Activated naive CD4-positive, alpha-beta T cell treated with anti-CD3 and anti-CD28 coated beads, Interleukin-2, amount 50 U/mL, for 24 hours (primary cell): ENCODE results near the gene HCRTR1.
"Not testable (repeated sequence)": the region's sequence is repeated elsewhere in the genome, so short reads cannot be mapped to it uniquely, and the experiment has no call there.

Experiments used
- H3K27ac Mint-ChIP-seq: one replicate; pipeline ENCODE4 v1.8.0; 2021; ENCODE audit warnings: mild to moderate bottlenecking, mixed read lengths
- H3K27me3 Mint-ChIP-seq: one replicate; pipeline ENCODE4 v1.8.0; 2021; ENCODE audit warnings: mixed read lengths
- H3K36me3 Mint-ChIP-seq: one replicate; pipeline ENCODE4 v1.8.0; 2021; ENCODE audit warnings: mixed read lengths
- H3K4me1 Mint-ChIP-seq: one replicate; pipeline ENCODE4 v1.8.0; 2021; ENCODE audit warnings: mixed read lengths
- H3K4me3 Mint-ChIP-seq: one replicate; pipeline ENCODE4 v1.8.0; 2021; ENCODE audit warnings: mild to moderate bottlenecking, mixed read lengths
- H3K9me3 Mint-ChIP-seq: one replicate; pipeline ENCODE4 v1.8.0; 2021; ENCODE audit warnings: mixed read lengths

Gene HCRTR1

GRCh38 chr1:31577515-31578192 lies 39.8 kb upstream of the HCRTR1 start:
- Mint-ChIP-seq H3K36me3 (no peaks in the 10 kb centered on the region), H3K9me3 (no peaks in the 10 kb centered on the region), H3K27me3 (peaks cover 9% of the 10 kb centered on the region), H3K27ac (peak overlapping the region; percentile 41), H3K4me1 (no peaks in the 10 kb centered on the region), H3K4me3 (no peak overlapping the region)

DNA sequence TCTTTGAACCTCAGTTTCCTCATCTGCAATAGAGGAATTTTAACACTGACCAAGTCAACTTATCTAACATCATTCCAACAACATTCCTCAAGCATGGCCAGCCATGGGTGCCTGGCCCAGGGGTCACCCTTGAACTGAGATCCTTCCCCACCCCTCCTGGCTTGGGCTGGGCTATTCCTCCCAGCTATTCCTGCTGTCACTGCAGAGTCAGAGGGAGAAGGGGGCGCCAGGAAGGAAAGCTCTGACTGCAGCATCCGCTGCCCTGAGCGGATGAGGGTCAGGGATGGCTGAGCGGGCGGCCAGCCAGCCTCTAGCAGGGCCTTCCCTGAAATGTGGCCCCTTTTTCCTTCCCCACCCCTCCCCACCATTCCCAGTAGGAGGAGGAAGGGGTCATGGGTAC lies 38.1 kb upstream of the HCRTR1 start:
- Mint-ChIP-seq H3K36me3 (no peaks in the 10 kb centered on the region), H3K27ac (no peak overlapping the region), H3K27me3 (peaks cover 5% of the 10 kb centered on the region), H3K4me1 (no peaks in the 10 kb centered on the region), H3K4me3 (no peak overlapping the region), H3K9me3 (no peaks in the 10 kb centered on the region)

GRCh38 chr1:31580513-31580870 lies 37.0 kb upstream of the HCRTR1 start:
- H3K36me3 Mint-ChIP-seq: no peaks in the 10 kb centered on the region
- no peak overlapping the region for H3K4me3 Mint-ChIP-seq
- no peaks in the 10 kb centered on the region for H3K9me3 Mint-ChIP-seq
- H3K27me3 Mint-ChIP-seq: peaks cover 5% of the 10 kb centered on the region
- no peak overlapping the region for H3K27ac Mint-ChIP-seq
- H3K4me1 Mint-ChIP-seq: no peaks in the 10 kb centered on the region

DNA sequence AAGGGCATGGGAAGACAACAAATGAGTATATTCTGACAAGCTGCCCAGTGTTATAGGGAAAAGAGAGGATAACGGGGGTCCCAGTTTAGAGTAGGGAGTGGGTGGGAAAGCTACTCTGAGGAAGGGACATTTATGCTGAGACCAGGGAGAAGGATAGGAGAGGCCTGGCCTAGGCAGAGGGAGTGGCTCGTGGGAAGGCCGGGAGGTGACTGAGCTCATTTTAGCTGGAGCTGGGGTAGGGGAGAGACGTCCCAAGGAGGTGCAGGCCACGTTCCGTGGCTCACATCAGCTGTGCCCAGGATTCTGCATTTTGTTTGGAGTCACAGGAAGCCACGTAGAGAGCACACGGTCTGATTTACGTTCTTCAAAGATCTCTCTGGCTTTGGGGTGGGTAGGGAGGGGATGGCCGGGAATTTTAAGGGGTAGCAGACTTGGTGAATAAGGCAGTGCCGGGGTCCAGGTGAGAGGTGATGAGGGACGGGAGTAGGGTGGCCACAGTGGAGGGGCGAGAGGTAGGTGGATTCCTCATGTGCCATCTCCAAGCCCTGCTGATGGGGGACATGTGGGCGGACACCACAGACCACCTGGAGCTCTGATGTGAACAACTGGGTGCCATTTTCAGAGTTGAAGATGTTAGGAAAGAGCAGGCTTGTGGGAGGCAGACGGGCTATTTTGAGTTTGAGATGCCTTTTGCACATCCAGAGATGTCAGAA lies 36.4 kb upstream of the HCRTR1 start:
- Mint-ChIP-seq H3K4me1 (no peaks in the 10 kb centered on the region), H3K4me3 (no peak overlapping the region), H3K27ac (peak overlapping the region; percentile 73), H3K27me3 (peaks cover 5% of the 10 kb centered on the region), H3K36me3 (no peaks in the 10 kb centered on the region), H3K9me3 (no peaks in the 10 kb centered on the region)

GRCh38 chr1:31581821-31582810 lies 35.4 kb upstream of the HCRTR1 start:
- H3K9me3 Mint-ChIP-seq: no peaks in the 10 kb centered on the region
- no peaks in the 10 kb centered on the region for H3K36me3 Mint-ChIP-seq
- no peak overlapping the region for H3K4me3 Mint-ChIP-seq
- peaks cover 4% of the 10 kb centered on the region for H3K27me3 Mint-ChIP-seq
- H3K4me1 Mint-ChIP-seq: no peaks in the 10 kb centered on the region
- H3K27ac Mint-ChIP-seq: no peak overlapping the region

DNA sequence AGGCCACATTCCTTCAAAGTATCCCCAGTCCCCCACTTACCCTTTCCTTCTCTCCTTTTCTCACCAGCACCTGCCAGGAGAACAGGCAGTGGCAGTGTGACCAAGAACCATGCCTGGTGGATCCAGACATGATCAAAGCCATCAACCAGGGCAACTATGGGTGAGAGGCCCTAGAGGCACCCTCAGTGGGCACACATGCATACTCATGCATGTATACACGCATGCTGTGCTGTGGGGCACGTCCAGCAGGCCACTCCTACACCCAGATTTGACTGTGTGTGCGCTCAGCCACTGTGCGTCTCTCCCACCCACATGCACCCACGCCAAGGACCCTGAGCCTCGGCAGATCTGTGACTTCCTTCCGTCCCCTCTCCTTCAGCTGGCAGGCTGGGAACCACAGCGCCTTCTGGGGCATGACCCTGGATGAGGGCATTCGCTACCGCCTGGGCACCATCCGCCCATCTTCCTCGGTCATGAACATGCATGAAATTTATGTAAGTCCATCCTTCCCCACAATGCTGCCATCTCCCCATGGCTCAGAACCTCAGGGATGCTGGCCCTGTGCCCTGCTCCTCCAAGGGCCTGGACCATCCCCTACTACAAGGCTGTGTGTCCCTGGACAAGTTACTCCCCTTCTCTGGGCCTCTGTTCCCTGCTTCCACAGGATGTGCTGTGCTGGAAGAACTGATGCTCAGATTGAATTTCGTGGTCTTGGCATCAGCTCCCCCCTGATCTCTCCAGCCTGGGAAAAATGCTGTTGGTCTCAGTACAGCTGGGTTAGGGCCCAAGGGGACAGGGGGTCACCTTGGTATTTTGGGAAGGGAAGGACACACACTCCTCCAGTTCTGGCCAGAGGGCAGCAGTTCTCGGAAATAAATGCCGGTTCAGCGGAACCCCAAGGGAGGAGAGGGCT lies 34.2 kb upstream of the HCRTR1 start:
- H3K27me3 Mint-ChIP-seq: peaks cover 8% of the 10 kb centered on the region
- no peak overlapping the region for H3K4me3 Mint-ChIP-seq
- H3K4me1 Mint-ChIP-seq: no peaks in the 10 kb centered on the region
- H3K36me3 Mint-ChIP-seq: no peaks in the 10 kb centered on the region
- H3K27ac Mint-ChIP-seq: no peak overlapping the region
- no peaks in the 10 kb centered on the region for H3K9me3 Mint-ChIP-seq

DNA sequence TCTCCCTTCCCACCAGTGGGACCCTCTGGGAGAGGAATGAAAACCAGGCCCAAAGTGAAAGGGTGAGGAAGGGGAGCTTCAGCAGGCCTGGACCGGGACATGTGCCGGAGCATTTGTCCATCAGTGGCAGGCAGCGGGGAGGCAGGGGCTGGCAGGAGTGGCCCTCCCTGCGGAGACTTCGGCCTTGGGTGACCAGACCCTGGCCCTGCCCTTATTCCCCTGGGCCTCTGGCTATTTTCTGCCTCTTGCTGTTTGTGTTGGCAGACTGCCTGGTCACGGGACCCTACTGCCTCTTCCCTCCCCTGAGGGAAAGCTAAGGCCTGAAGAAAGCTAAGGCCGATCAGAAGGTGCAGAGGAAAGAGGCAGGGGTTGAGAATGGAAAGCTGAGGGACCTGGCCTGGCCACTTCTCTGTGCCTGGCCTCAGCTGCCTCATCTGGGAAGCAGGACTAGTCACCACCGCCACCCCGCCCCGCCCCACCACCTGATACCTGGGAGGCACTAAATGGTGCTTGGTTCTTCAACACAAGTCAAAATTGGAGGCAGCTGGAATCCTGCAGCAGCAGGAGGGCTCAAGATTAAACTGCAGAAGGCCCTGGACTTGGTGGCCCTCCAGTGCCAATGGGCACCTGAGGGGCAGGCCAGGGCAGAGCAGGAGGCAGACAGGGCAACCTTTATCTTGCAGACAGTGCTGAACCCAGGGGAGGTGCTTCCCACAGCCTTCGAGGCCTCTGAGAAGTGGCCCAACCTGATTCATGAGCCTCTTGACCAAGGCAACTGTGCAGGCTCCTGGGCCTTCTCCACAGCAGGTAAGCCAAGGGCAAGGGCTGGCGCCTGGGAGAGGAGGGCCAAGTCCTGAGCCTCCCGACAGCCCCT lies 33.3 kb upstream of the HCRTR1 start:
- H3K27me3 Mint-ChIP-seq: peaks cover 10% of the 10 kb centered on the region
- H3K4me1 Mint-ChIP-seq: no peaks in the 10 kb centered on the region
- H3K27ac Mint-ChIP-seq: no peak overlapping the region
- no peaks in the 10 kb centered on the region for H3K9me3 Mint-ChIP-seq
- H3K36me3 Mint-ChIP-seq: no peaks in the 10 kb centered on the region
- no peak overlapping the region for H3K4me3 Mint-ChIP-seq

DNA sequence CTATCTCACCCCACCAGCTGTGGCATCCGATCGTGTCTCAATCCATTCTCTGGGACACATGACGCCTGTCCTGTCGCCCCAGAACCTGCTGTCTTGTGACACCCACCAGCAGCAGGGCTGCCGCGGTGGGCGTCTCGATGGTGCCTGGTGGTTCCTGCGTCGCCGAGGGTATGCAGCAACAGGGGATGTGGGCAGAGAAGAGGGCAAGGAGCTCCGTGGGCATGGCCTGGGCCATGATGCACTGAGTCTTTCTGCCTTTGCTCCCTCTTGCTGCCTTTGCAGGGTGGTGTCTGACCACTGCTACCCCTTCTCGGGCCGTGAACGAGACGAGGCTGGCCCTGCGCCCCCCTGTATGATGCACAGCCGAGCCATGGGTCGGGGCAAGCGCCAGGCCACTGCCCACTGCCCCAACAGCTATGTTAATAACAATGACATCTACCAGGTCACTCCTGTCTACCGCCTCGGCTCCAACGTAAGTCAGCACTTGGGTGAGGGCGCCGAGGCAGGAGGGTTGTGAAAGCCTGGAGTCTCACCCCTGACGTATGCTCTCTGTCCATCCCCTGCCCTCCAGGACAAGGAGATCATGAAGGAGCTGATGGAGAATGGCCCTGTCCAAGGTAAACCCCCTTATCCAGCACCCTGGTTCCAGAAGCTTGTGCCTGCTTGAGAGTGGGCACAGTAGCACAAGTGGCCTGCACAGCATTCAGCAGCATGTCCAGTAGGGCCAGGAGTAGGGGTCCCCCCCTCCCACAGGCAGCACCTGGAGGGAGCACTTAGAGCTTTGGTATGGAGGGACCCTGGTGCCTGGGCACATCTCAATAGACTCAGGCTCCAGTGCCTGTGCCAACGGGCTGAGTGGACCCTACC lies 32.4 kb upstream of the HCRTR1 start:
- H3K4me3 Mint-ChIP-seq: no peak overlapping the region
- H3K36me3 Mint-ChIP-seq: no peaks in the 10 kb centered on the region
- H3K9me3 Mint-ChIP-seq: no peaks in the 10 kb centered on the region
- no peaks in the 10 kb centered on the region for H3K4me1 Mint-ChIP-seq
- H3K27ac Mint-ChIP-seq: no peak overlapping the region
- peaks cover 13% of the 10 kb centered on the region for H3K27me3 Mint-ChIP-seq

GRCh38 chr1:31585736-31586365 lies 31.6 kb upstream of the HCRTR1 start:
- Mint-ChIP-seq H3K27me3 (peaks cover 13% of the 10 kb centered on the region), H3K4me3 (no peak overlapping the region), H3K27ac (no peak overlapping the region), H3K9me3 (no peaks in the 10 kb centered on the region), H3K4me1 (no peaks in the 10 kb centered on the region), H3K36me3 (no peaks in the 10 kb centered on the region)

DNA sequence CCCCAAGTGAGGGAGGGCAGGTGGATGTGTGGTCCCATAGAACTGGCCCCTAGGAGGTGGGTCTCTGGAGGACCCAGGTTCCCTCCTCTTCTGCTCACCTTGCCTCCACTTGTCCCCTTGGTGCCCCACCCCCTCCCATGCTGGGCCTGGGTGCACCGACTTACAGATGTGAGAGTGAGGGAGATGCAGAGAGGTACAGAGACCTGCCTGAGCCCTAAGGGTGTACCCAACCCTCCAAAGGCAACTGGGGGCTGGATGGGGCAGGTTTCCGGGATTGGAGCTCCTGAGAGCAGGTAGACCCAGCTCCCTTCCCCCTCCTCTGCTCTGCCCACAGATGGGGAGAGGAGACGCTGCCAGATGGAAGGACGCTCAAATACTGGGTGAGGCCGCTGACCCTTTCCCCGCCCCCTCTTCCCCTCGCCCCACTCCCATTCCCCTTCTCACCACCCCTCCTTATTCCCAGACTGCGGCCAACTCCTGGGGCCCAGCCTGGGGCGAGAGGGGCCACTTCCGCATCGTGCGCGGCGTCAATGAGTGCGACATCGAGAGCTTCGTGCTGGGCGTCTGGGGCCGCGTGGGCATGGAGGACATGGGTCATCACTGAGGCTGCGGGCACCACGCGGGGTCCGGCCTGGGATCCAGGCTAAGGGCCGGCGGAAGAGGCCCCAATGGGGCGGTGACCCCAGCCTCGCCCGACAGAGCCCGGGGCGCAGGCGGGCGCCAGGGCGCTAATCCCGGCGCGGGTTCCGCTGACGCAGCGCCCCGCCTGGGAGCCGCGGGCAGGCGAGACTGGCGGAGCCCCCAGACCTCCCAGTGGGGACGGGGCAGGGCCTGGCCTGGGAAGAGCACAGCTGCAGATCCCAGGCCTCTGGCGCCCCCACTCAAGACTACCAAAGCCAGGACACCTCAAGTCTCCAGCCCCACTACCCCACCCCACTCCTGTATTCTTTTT lies 30.8 kb upstream of the HCRTR1 start:
- H3K36me3 Mint-ChIP-seq: no peaks in the 10 kb centered on the region
- peaks cover 17% of the 10 kb centered on the region for H3K27me3 Mint-ChIP-seq
- no peak overlapping the region for H3K4me3 Mint-ChIP-seq
- no peak overlapping the region for H3K27ac Mint-ChIP-seq
- no peaks in the 10 kb centered on the region for H3K9me3 Mint-ChIP-seq
- H3K4me1 Mint-ChIP-seq: no peaks in the 10 kb centered on the region

DNA sequence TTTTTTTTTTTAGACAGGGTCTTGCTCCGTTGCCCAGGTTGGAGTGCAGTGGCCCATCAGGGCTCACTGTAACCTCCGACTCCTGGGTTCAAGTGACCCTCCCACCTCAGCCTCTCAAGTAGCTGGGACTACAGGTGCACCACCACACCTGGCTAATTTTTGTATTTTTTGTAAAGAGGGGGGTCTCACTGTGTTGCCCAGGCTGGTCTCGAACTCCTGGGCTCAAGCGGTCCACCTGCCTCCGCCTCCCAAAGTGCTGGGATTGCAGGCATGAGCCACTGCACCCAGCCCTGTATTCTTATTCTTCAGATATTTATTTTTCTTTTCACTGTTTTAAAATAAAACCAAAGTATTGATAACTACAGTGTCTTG lies 30.2 kb upstream of the HCRTR1 start:
- peaks cover 21% of the 10 kb centered on the region for H3K27me3 Mint-ChIP-seq
- H3K27ac Mint-ChIP-seq, H3K36me3 Mint-ChIP-seq, H3K4me1 Mint-ChIP-seq, H3K9me3 Mint-ChIP-seq, H3K4me3 Mint-ChIP-seq: not testable (repeated sequence)

DNA sequence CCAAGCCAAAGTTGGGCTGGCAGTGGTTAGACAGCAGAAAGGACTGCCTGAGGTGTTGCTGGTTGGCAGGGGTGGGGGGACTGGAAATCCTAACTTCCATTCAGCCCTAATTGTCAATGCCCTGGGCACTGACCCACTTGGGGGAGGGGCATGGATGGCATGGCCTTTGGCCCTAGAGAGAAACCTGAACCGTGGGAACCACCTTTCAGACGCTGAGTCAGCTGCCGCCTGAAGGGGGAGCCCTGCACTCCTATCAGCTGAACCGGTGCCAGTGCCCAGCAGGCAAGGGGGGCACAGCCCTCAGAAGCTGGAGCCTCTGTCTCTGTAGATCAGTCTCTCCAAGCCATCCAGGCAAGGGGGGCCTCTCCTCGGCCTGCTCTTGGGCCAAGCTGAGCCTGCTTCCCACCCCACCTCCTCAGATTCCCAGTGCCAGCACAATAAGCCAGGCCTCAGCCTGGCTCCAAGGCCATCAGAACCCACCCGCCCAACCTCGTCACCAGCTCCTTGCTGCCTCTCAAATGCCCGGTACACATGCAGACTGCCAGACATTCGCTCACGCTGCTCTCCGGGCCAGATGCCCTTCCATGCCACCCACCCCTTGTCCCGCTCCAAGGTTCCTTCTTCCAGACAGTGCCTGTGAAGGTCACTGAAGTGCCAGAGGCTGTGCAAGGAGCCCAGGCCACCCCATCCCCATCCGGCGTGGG lies 29.6 kb upstream of the HCRTR1 start:
- Mint-ChIP-seq H3K27me3 (peaks cover 21% of the 10 kb centered on the region), H3K36me3 (no peaks in the 10 kb centered on the region), H3K4me3 (no peak overlapping the region), H3K27ac (no peak overlapping the region), H3K4me1 (no peaks in the 10 kb centered on the region), H3K9me3 (no peaks in the 10 kb centered on the region)
